Measurements from ENCODE around the gene ZXDC.

ZXDC gene

GRCh38 chr3:126475413-126476114 lies at the start of gene ZXDC:
Gene ZXDC (minus strand): TSS chr3:126475891. CDS start chr3:126475865, 26 bp downstream.
- Histone ChIP-seq H3K36me3 (ENCODE audit: insufficient read depth, low read length) (peaks cover 30% of the 10 kb centered on the region), H3K4me3 (peak within 1 kb of the TSS; percentile 81), H3K9me3 (ENCODE audit: low read depth, low read length) (no peaks in the 10 kb centered on the region), H3K9ac (ENCODE audit: insufficient read length) (peak within 1 kb of the TSS; percentile 86), H3K27ac (peak within 1 kb of the TSS; percentile 64; the same call in 1 of the 2 replicates)
- TF ChIP-seq EZH2 (IDR thresholded peaks at IDR 0.05) (no peak), FOXP2 (optimal IDR thresholded peaks at IDR 0.05; ENCODE audit: control extremely low read depth, extremely low read length, insufficient read depth) (no peak)
- peak; percentile 52 for DNase-seq (ENCODE audit: low read depth, low spot score)

- Histone ChIP-seq H3K36me3 (ENCODE audit: insufficient read depth, low read length) (no peaks in the 10 kb centered on the region), H3K4me3 (no peak overlapping the region), H3K9ac (ENCODE audit: insufficient read length) (no peak overlapping the region), H3K9me3 (ENCODE audit: low read depth, low read length) (no peaks in the 10 kb centered on the region), H3K27ac (no peak overlapping the region)
- TF ChIP-seq FOXP2 (optimal IDR thresholded peaks at IDR 0.05; ENCODE audit: control extremely low read depth, extremely low read length, insufficient read depth) = no peak
- no peak for TF ChIP-seq EZH2 (IDR thresholded peaks at IDR 0.05)
- TF ChIP-seq POLR2AphosphoS5 (IDR thresholded peaks at IDR 0.05; ENCODE audit: borderline replicate concordance, low read depth, low read length) = no peak
- DNase-seq (ENCODE audit: low read depth, low spot score) = no peak
Observed at GRCh38 chr3:126525091-126525852, 49.6 kb upstream of the ZXDC start.

GRCh38 chr3:126524429-126524988 lies 48.8 kb upstream of the ZXDC start:
- Histone ChIP-seq H3K9ac (ENCODE audit: insufficient read length) (peak overlapping the region; percentile 21), H3K4me3 (peak overlapping the region; percentile 78), H3K27ac (no peak overlapping the region), H3K9me3 (ENCODE audit: low read depth, low read length) (no peaks in the 10 kb centered on the region), H3K36me3 (ENCODE audit: insufficient read depth, low read length) (no peaks in the 10 kb centered on the region)
- no peak for TF ChIP-seq EZH2 (IDR thresholded peaks at IDR 0.05)
- TF ChIP-seq POLR2AphosphoS5 (IDR thresholded peaks at IDR 0.05; ENCODE audit: borderline replicate concordance, low read depth, low read length) = no peak
- no peak for TF ChIP-seq FOXP2 (optimal IDR thresholded peaks at IDR 0.05; ENCODE audit: control extremely low read depth, extremely low read length, insufficient read depth)
- DNase-seq (ENCODE audit: low read depth, low spot score) = no peak

GRCh38 chr3:126523745-126524428 lies 48.2 kb upstream of the ZXDC start, which contains the start of gene CHST13:
Gene CHST13 (plus strand): TSS chr3:126524155. CDS start chr3:126524333, 178 bp downstream.
- Histone ChIP-seq H3K4me3 (peak within 1 kb of the TSS; percentile 78), H3K27ac (no peak within 1 kb of the TSS), H3K36me3 (ENCODE audit: insufficient read depth, low read length) (no peaks in the 10 kb centered on the region), H3K9ac (ENCODE audit: insufficient read length) (peak within 1 kb of the TSS; percentile 21), H3K9me3 (ENCODE audit: low read depth, low read length) (no peaks in the 10 kb centered on the region)
- TF ChIP-seq FOXP2 (optimal IDR thresholded peaks at IDR 0.05; ENCODE audit: control extremely low read depth, extremely low read length, insufficient read depth) = no peak
- DNase-seq (ENCODE audit: low read depth, low spot score) = no peak

GRCh38 chr3:126522363-126522788 lies 46.7 kb upstream of the ZXDC start:
- Histone ChIP-seq H3K36me3 (ENCODE audit: insufficient read depth, low read length) (no peaks in the 10 kb centered on the region), H3K27ac (no peak overlapping the region), H3K4me3 (no peak overlapping the region), H3K9me3 (ENCODE audit: low read depth, low read length) (no peaks in the 10 kb centered on the region), H3K9ac (ENCODE audit: insufficient read length) (no peak overlapping the region)
- no peak for TF ChIP-seq POLR2AphosphoS5 (IDR thresholded peaks at IDR 0.05; ENCODE audit: borderline replicate concordance, low read depth, low read length)
- TF ChIP-seq EZH2 (IDR thresholded peaks at IDR 0.05) = no peak
- TF ChIP-seq FOXP2 (optimal IDR thresholded peaks at IDR 0.05; ENCODE audit: control extremely low read depth, extremely low read length, insufficient read depth) = no peak
- no peak for DNase-seq (ENCODE audit: low read depth, low spot score)

- no peak overlapping the region for H3K4me3 ChIP-seq
- no peaks in the 10 kb centered on the region for H3K9me3 ChIP-seq (ENCODE audit: low read depth, low read length)
- TF ChIP-seq FOXP2 (optimal IDR thresholded peaks at IDR 0.05; ENCODE audit: control extremely low read depth, extremely low read length, insufficient read depth) = no peak
- no peak for TF ChIP-seq EZH2 (IDR thresholded peaks at IDR 0.05)
- TF ChIP-seq POLR2AphosphoS5 (IDR thresholded peaks at IDR 0.05; ENCODE audit: borderline replicate concordance, low read depth, low read length) = no peak
- H3K9ac ChIP-seq (ENCODE audit: insufficient read length) = no peak overlapping the region
- no peak overlapping the region for H3K27ac ChIP-seq
- no peak for DNase-seq (ENCODE audit: low read depth, low spot score)
- no peaks in the 10 kb centered on the region for H3K36me3 ChIP-seq (ENCODE audit: insufficient read depth, low read length)
Observed at GRCh38 chr3:126521122-126521891, 45.6 kb upstream of the ZXDC start.

- Histone ChIP-seq H3K4me3 (no peak overlapping the region), H3K9ac (ENCODE audit: insufficient read length) (no peak overlapping the region), H3K27ac (no peak overlapping the region), H3K36me3 (ENCODE audit: insufficient read depth, low read length) (no peaks in the 10 kb centered on the region), H3K9me3 (ENCODE audit: low read depth, low read length) (no peaks in the 10 kb centered on the region)
- DNase-seq (ENCODE audit: low read depth, low spot score) = no peak
- no peak for TF ChIP-seq POLR2AphosphoS5 (IDR thresholded peaks at IDR 0.05; ENCODE audit: borderline replicate concordance, low read depth, low read length)
- no peak for TF ChIP-seq EZH2 (IDR thresholded peaks at IDR 0.05)
- no peak for TF ChIP-seq FOXP2 (optimal IDR thresholded peaks at IDR 0.05; ENCODE audit: control extremely low read depth, extremely low read length, insufficient read depth)
Observed at GRCh38 chr3:126519506-126520455, 44.1 kb upstream of the ZXDC start.

Measured in SK-N-MC (cell line).